GM12864 (cell line): ENCODE measurements around the gene HHIPL1.
A peak's percentile ranks its signal among the peaks of the same experiment; 100 is the strongest.

Source experiments
- DNase-seq: peaks from one replicate; pipeline ENCODE4 v3.0.0-alpha.2; 2011; ENCODE audit warnings: low read depth
- H3K4me3 ChIP-seq: 2 replicates; pipeline ENCODE4 v1.5.1; 2011; ENCODE audit warnings: mild to moderate bottlenecking, low read depth, low read length, control low read depth
- CTCF ChIP-seq: IDR thresholded peaks from 2 replicates; pipeline ENCODE4 v1.5.1; 2011; ENCODE audit warnings: low read depth, mild to moderate bottlenecking, moderate library complexity, low read length, control low read depth, inconsistent platforms; ENCODE audit errors: missing control alignments

Gene HHIPL1

GRCh38 chr14:99716091-99716849 is 71.3 kb downstream of the HHIPL1 start:
- H3K4me3 ChIP-seq = no peak overlapping the region
- TF ChIP-seq CTCF = no peak
- DNase-seq = no peak

GRCh38 chr14:99716850-99717681 is 72.1 kb downstream of the HHIPL1 start:
- TF ChIP-seq CTCF = no peak
- DNase-seq = no peak
- no peak overlapping the region for H3K4me3 ChIP-seq

- DNase-seq = no peak
- no peak overlapping the region for H3K4me3 ChIP-seq
- TF ChIP-seq CTCF = no peak
Observed at GRCh38 chr14:99717682-99718013, 72.7 kb downstream of the HHIPL1 start.

GRCh38 chr14:99718031-99718810 is 73.3 kb downstream of the HHIPL1 start:
- TF ChIP-seq CTCF = no peak
- H3K4me3 ChIP-seq = no peak overlapping the region
- peak; percentile 18 for DNase-seq

- no peak overlapping the region for H3K4me3 ChIP-seq
- no peak for TF ChIP-seq CTCF
- DNase-seq = no peak
Observed at GRCh38 chr14:99718811-99719192, 73.9 kb downstream of the HHIPL1 start.

GRCh38 chr14:99720941-99721791 is 76.2 kb downstream of the HHIPL1 start:
- DNase-seq = no peak
- H3K4me3 ChIP-seq = no peak overlapping the region
- TF ChIP-seq CTCF = no peak
